SK-N-MC (cell line): ENCODE data around the gene FILIP1.

Experiments
- EZH2 ChIP-seq: fragments of 200-600 bp; sonication (generic); IDR thresholded peaks from one replicate; pipeline ENCODE4 v1.6.1; 2017; ENCODE audit warnings: antibody characterized with exemption
- FOXP2 ChIP-seq: optimal IDR thresholded peaks from 2 replicates; pipeline ENCODE3; 2011; ENCODE audit warnings: mild to moderate bottlenecking, moderate library complexity; ENCODE audit not compliant: insufficient read depth; ENCODE audit errors: extremely low read length, control extremely low read depth
- POLR2AphosphoS5 ChIP-seq: IDR thresholded peaks from 2 replicates; pipeline ENCODE4 v1.6.1; 2012; ENCODE audit warnings: mild to moderate bottlenecking, low read depth, low read length, borderline replicate concordance

GRCh38 chr6:75381877-75382633 is 111.5 kb downstream of the FILIP1 start:
- no peak for TF ChIP-seq EZH2
- TF ChIP-seq POLR2AphosphoS5 = no peak
- no peak for TF ChIP-seq FOXP2
